ENCODE measurements around the gene ANKRD49. TPM values are rescaled to one million over a fixed set of nuclear protein-coding genes. Genes with fewer than 3 reads are reported as not detected.
"Not testable (repeated sequence)": the region's sequence is repeated elsewhere in the genome, so short reads cannot be mapped to it uniquely, and the experiment has no call there.

The ANKRD49 gene
- total RNA-seq, 1 donor from 2014 or later, result 5.7 TPM

- no peak overlapping the region for H3K27ac ChIP-seq (ENCODE audit: low read depth, low read length)
- H3K4me3 ChIP-seq (ENCODE audit: low read length in 3 of 3), result no peak overlapping the region
- peaks cover 12 to 31% (median 27%) of the 10 kb centered on the region in 3 donors for H3K36me3 ChIP-seq (ENCODE audit: control insufficient read depth in 3 of 3, insufficient read depth in 3 of 3, low read length in 3 of 3)
- no peaks in the 10 kb centered on the region for H3K4me1 ChIP-seq (ENCODE audit: control insufficient read depth in 3 of 3, insufficient read depth in 3 of 3, low read length in 3 of 3)
- no peaks in the 10 kb centered on the region for H3K9me3 ChIP-seq (ENCODE audit: control insufficient read depth in 3 of 3, low read length in 3 of 3)
- no peak overlapping the region for H3K9ac ChIP-seq (ENCODE audit: low read depth in 1 of 3, low read length in 3 of 3)
- no peaks in the 10 kb centered on the region for H3K27me3 ChIP-seq (ENCODE audit: control insufficient read depth in 3 of 3, insufficient read depth in 3 of 3, low read length in 3 of 3)
Observed at GRCh38 chr11:94501522-94501921, 7.7 kb downstream of the ANKRD49 start.

DNA sequence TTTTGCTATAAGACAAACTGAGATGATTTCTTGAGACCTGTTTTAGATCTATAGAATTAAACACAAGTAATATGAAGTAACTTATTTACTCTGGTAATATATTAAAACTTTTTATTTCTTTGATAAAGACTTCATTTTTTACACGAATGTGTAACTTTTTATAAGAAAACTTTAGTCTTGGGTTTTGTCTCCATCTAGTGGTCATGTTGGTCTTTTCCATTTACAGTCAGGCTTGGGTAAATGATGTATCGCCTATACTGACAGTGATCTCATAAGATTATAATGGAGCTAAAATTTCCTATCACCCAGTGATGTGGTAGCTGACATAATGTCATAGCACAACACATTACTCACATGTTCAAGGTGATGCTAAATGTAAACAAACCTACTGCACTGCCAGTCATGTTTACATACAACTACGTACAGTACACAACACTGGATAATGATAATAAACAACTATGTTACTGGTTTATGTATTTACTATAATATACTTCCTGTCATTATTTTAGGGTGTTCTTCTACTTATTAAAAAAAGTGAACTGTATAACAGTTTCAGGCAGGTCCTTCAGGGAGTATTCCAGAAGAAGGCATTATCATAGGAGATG is 11.0 kb downstream of the ANKRD49 start:
- no peak overlapping the region for H3K27ac ChIP-seq (ENCODE audit: low read depth, low read length)
- no peaks in the 10 kb centered on the region for H3K9me3 ChIP-seq (ENCODE audit: control insufficient read depth in 3 of 3, low read length in 3 of 3)
- no peaks in the 10 kb centered on the region for H3K27me3 ChIP-seq (ENCODE audit: control insufficient read depth in 3 of 3, insufficient read depth in 3 of 3, low read length in 3 of 3)
- H3K36me3 ChIP-seq (ENCODE audit: control insufficient read depth in 3 of 3, insufficient read depth in 3 of 3, low read length in 3 of 3), result peaks cover 2 to 11% (median 5%) of the 10 kb centered on the region in 3 donors
- H3K9ac ChIP-seq (ENCODE audit: low read depth in 1 of 3, low read length in 3 of 3), result no peak overlapping the region
- no peaks in the 10 kb centered on the region for H3K4me1 ChIP-seq (ENCODE audit: control insufficient read depth in 3 of 3, insufficient read depth in 3 of 3, low read length in 3 of 3)
- H3K4me3 ChIP-seq (ENCODE audit: low read length in 3 of 3), result no peak overlapping the region

- not testable (repeated sequence) for H3K9ac ChIP-seq (ENCODE audit: low read depth in 1 of 3, low read length in 3 of 3); H3K4me1 ChIP-seq (ENCODE audit: control insufficient read depth in 3 of 3, insufficient read depth in 3 of 3, low read length in 3 of 3); H3K9me3 ChIP-seq (ENCODE audit: control insufficient read depth in 3 of 3, low read length in 3 of 3); H3K36me3 ChIP-seq (ENCODE audit: control insufficient read depth in 3 of 3, insufficient read depth in 3 of 3, low read length in 3 of 3); H3K4me3 ChIP-seq (ENCODE audit: low read length in 3 of 3); H3K27me3 ChIP-seq (ENCODE audit: control insufficient read depth in 3 of 3, insufficient read depth in 3 of 3, low read length in 3 of 3); H3K27ac ChIP-seq (ENCODE audit: low read depth, low read length)
Observed at GRCh38 chr11:94506513-94506912, 12.7 kb downstream of the ANKRD49 start.

GRCh38 chr11:94507485-94507884 is 13.7 kb downstream of the ANKRD49 start:
- Histone ChIP-seq H3K4me1 (ENCODE audit: control insufficient read depth in 3 of 3, insufficient read depth in 3 of 3, low read length in 3 of 3) (peaks cover under 1 to 3% (median under 1%) of the 10 kb centered on the region in 3 donors), H3K9ac (ENCODE audit: low read depth in 1 of 3, low read length in 3 of 3) (no peak overlapping the region), H3K27ac (ENCODE audit: low read depth, low read length) (no peak overlapping the region), H3K4me3 (ENCODE audit: low read length in 3 of 3) (no peak overlapping the region), H3K9me3 (ENCODE audit: control insufficient read depth in 3 of 3, low read length in 3 of 3) (no peaks in the 10 kb centered on the region), H3K27me3 (ENCODE audit: control insufficient read depth in 3 of 3, insufficient read depth in 3 of 3, low read length in 3 of 3) (peaks cover 0 to 4% (median 3%) of the 10 kb centered on the region in 3 donors), H3K36me3 (ENCODE audit: control insufficient read depth in 3 of 3, insufficient read depth in 3 of 3, low read length in 3 of 3) (no peaks in the 10 kb centered on the region)

DNA sequence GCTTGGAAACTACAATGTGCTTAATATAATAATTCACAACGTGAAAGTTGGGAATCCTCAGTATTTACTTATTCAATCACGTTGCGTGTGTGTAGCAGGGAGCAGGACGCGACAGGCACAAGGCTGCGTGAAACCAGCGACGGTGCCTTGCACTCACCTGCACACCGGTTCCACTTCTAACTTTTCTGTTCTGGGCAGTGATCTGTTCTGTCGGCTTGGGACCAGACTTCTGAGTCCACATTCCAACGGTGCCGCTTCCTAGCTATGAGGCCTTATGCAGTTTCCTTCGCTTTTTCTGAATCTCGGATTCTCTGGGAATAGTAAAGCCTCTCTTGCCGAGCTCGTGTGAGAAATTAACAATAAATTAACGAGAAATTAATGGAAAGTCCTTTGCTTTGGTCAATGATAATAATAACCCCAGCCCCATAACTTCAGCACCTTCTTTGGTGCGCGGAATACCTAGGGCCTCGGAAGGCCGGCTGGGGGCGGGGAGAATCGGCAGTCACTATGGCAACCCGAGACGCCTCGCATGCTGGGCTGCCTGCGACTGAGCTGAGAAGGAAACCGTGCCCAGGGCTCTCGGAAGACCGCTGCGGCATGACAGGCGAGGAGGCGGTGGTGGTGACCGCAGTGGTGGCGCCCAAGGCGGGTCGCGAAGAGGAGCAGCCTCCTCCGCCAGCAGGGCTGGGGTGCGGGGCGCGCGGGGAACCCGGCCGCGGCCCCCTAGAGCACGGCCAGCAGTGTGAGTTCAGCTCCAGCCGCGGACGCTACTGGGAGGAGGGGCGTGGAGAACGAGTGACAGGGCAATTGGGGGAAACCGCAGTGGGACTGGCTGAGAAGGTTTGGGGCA is 18.4 kb downstream of the ANKRD49 start, which contains the start of gene C11orf97:
Gene C11orf97 (plus strand): TSS at position 530 of the 850 bp plus-strand sequence. CDS start 68 bp downstream, at position 598.
- Histone ChIP-seq H3K36me3 (ENCODE audit: control insufficient read depth in 3 of 3, insufficient read depth in 3 of 3, low read length in 3 of 3) (no peaks in the 10 kb centered on the region), H3K9ac (ENCODE audit: low read depth in 1 of 3, low read length in 3 of 3) (peak within 1 kb of the TSS; percentile 48 to 66 (median 51)), H3K4me1 (ENCODE audit: control insufficient read depth in 3 of 3, insufficient read depth in 3 of 3, low read length in 3 of 3) (peaks cover 3 to 7% (median 4%) of the 10 kb centered on the region in 3 donors), H3K4me3 (ENCODE audit: low read length in 3 of 3) (peak within 1 kb of the TSS; percentile 56 to 74 (median 74)), H3K27ac (ENCODE audit: low read depth, low read length) (no peak within 1 kb of the TSS), H3K27me3 (ENCODE audit: control insufficient read depth in 3 of 3, insufficient read depth in 3 of 3, low read length in 3 of 3) (peaks cover 0 to 4% (median 3%) of the 10 kb centered on the region in 3 donors), H3K9me3 (ENCODE audit: control insufficient read depth in 3 of 3, low read length in 3 of 3) (no peaks in the 10 kb centered on the region)

DNA sequence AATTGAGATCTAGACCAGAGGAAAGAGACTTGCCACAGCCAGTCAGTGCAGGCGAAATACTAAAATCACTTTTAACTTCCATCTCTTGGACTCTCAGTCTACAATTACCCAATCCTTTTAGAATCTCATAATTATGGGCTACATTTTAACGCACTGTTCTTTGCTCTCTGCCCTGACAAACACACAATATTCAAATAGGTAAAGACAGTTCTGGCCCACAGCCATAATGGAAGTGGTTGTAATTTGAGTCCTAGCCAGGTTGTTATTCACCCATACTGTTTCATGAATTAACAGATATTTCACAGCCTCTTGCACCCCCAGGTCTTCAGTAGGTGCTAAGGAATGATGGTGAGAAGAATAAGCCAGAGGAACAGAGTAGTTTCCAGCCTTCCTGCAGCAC is 19.3 kb downstream of the ANKRD49 start:
- H3K9ac ChIP-seq (ENCODE audit: low read depth in 1 of 3, low read length in 3 of 3), result no peak overlapping the region
- H3K36me3 ChIP-seq (ENCODE audit: control insufficient read depth in 3 of 3, insufficient read depth in 3 of 3, low read length in 3 of 3), result no peaks in the 10 kb centered on the region
- peaks cover 3 to 7% (median 4%) of the 10 kb centered on the region in 3 donors for H3K4me1 ChIP-seq (ENCODE audit: control insufficient read depth in 3 of 3, insufficient read depth in 3 of 3, low read length in 3 of 3)
- no peaks in the 10 kb centered on the region for H3K9me3 ChIP-seq (ENCODE audit: control insufficient read depth in 3 of 3, low read length in 3 of 3)
- peaks cover 0 to 4% (median 3%) of the 10 kb centered on the region in 3 donors for H3K27me3 ChIP-seq (ENCODE audit: control insufficient read depth in 3 of 3, insufficient read depth in 3 of 3, low read length in 3 of 3)
- no peak overlapping the region for H3K4me3 ChIP-seq (ENCODE audit: low read length in 3 of 3)
- H3K27ac ChIP-seq (ENCODE audit: low read depth, low read length), result no peak overlapping the region

GRCh38 chr11:94515398-94515797 is 21.6 kb downstream of the ANKRD49 start:
- H3K27ac ChIP-seq (ENCODE audit: low read depth, low read length), result no peak overlapping the region
- H3K9ac ChIP-seq (ENCODE audit: low read depth in 1 of 3, low read length in 3 of 3), result no peak overlapping the region

DNA sequence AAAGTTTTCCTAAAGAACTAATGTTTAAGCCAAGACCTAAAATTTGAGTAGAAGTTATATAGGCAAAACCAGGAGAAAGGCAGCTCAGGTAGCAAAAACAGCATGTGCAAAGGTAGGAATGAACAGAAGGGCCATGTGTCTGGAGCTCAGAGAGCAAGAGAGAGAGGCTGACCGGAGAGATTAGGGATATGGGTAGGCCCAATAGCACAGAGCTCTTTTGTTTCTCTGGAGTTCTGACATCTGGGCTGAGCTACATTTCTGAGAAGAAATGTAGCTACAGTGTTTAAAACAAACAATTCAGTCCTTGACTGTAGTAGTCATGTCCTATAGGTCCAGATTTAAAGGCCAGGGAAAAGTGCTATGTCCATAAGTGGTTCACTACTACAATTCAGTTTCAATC is 22.9 kb downstream of the ANKRD49 start:
- Histone ChIP-seq H3K9ac (ENCODE audit: low read depth in 1 of 3, low read length in 3 of 3) (no peak overlapping the region), H3K27ac (ENCODE audit: low read depth, low read length) (no peak overlapping the region), H3K9me3 (ENCODE audit: control insufficient read depth in 3 of 3, low read length in 3 of 3) (no peaks in the 10 kb centered on the region), H3K4me3 (ENCODE audit: low read length in 3 of 3) (no peak overlapping the region), H3K4me1 (ENCODE audit: control insufficient read depth in 3 of 3, insufficient read depth in 3 of 3, low read length in 3 of 3) (peaks cover 3 to 7% (median 4%) of the 10 kb centered on the region in 3 donors), H3K36me3 (ENCODE audit: control insufficient read depth in 3 of 3, insufficient read depth in 3 of 3, low read length in 3 of 3) (no peaks in the 10 kb centered on the region), H3K27me3 (ENCODE audit: control insufficient read depth in 3 of 3, insufficient read depth in 3 of 3, low read length in 3 of 3) (peaks cover 0 to 4% (median 3%) of the 10 kb centered on the region in 3 donors)

More at GRCh38 chr11:94515398-94515797, 21.6 kb downstream of the ANKRD49 start:
- H3K27me3 ChIP-seq (ENCODE audit: control insufficient read depth in 3 of 3, insufficient read depth in 3 of 3, low read length in 3 of 3), result peaks cover 0 to 4% (median 3%) of the 10 kb centered on the region in 3 donors
- H3K4me3 ChIP-seq (ENCODE audit: low read length in 3 of 3), result no peak overlapping the region
- H3K36me3 ChIP-seq (ENCODE audit: control insufficient read depth in 3 of 3, insufficient read depth in 3 of 3, low read length in 3 of 3), result no peaks in the 10 kb centered on the region
- H3K9me3 ChIP-seq (ENCODE audit: control insufficient read depth in 3 of 3, low read length in 3 of 3), result no peaks in the 10 kb centered on the region
- H3K4me1 ChIP-seq (ENCODE audit: control insufficient read depth in 3 of 3, insufficient read depth in 3 of 3, low read length in 3 of 3), result peaks cover 3 to 7% (median 4%) of the 10 kb centered on the region in 3 donors

DNA sequence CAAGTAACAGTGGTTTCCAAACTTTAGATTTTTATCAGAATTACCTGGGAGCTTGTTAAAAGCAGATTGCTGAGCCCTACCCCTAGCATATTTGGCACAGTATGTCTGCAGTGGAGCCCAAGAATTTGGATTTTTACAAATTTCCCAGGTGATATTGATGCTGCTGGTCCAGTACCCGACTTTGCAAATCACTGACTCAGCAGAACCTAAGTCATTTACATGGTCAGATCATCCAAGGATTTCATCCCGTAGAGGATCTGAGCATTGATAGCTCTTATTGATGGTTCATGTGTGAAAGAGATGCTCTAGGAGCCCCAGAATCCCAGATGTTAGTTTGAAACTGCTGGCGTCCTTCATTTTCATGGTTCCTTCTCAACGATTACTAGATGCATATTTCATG is 24.5 kb downstream of the ANKRD49 start:
- Histone ChIP-seq H3K4me1 (ENCODE audit: control insufficient read depth in 3 of 3, insufficient read depth in 3 of 3, low read length in 3 of 3) (no peaks in the 10 kb centered on the region), H3K4me3 (ENCODE audit: low read length in 3 of 3) (no peak overlapping the region), H3K27ac (ENCODE audit: low read depth, low read length) (no peak overlapping the region), H3K27me3 (ENCODE audit: control insufficient read depth in 3 of 3, insufficient read depth in 3 of 3, low read length in 3 of 3) (no peaks in the 10 kb centered on the region), H3K9me3 (ENCODE audit: control insufficient read depth in 3 of 3, low read length in 3 of 3) (no peaks in the 10 kb centered on the region), H3K36me3 (ENCODE audit: control insufficient read depth in 3 of 3, insufficient read depth in 3 of 3, low read length in 3 of 3) (no peaks in the 10 kb centered on the region), H3K9ac (ENCODE audit: low read depth in 1 of 3, low read length in 3 of 3) (no peak overlapping the region)

All from skeletal muscle tissue (tissue), 4 donors.